H1 (cell line): ENCODE measurements around the gene PTX4. TPM values are rescaled to one million over a fixed set of nuclear protein-coding genes. Genes with fewer than 3 reads are reported as not detected.

Experiments
- CTCF ChIA-PET: fragments of 300-600 bp; sonication (Branson Sonifier 250); formaldehyde crosslinking; loops from one replicate; lab custom pipeline; 2021; ENCODE audit not compliant: partially characterized antibody; lab: Charles Lee
- POLR2A ChIA-PET: fragments of 300-600 bp; sonication (Branson Sonifier 250); formaldehyde crosslinking; loops from one replicate; lab custom pipeline; 2021; ENCODE audit warnings: inconsistent platforms; ENCODE audit not compliant: partially characterized antibody; lab: Charles Lee
- DNase-seq, 2 experiments: peaks; one replicate each; pipeline versions ENCODE4 v3.0.0 to v3.0.0-alpha.2; 2010 to 2022; ENCODE audit warnings: low spot score in 2 of 2, low read depth in 1 of 2, mixed read lengths in 1 of 2
- FAIRE-seq: peaks from 2 replicates; lab custom pipeline; 2011; peaks lifted over from hg19 to GRCh38; lab: Jason Lieb, UNC
- H2AFZ ChIP-seq: 2 replicates; pipeline ENCODE4 v1.8.1; 2012; ENCODE audit warnings: low read length, inconsistent platforms
- H2AK5ac ChIP-seq: 2 replicates; pipeline ENCODE4 v1.6.1; 2013; ENCODE audit warnings: low read depth, low read length
- H2BK120ac ChIP-seq: replicated peaks from 2 replicates; pipeline ENCODE3; 2013; ENCODE audit warnings: low read depth, low read length, inconsistent platforms
- H2BK12ac ChIP-seq: 2 replicates; pipeline ENCODE4 v1.6.1; 2013; ENCODE audit warnings: low read depth, low read length
- H2BK15ac ChIP-seq: 2 replicates; pipeline ENCODE4 v1.6.1; 2013; ENCODE audit warnings: low read length
- H2BK20ac ChIP-seq: 2 replicates; pipeline ENCODE4 v1.6.1; 2013; ENCODE audit warnings: low read length
- H2BK5ac ChIP-seq: 2 replicates; pipeline ENCODE4 v1.6.1; 2013; ENCODE audit warnings: low read depth, low read length
- H3K14ac ChIP-seq: 2 replicates; pipeline ENCODE4 v1.6.1; 2013; ENCODE audit warnings: inconsistent platforms; ENCODE audit not compliant: insufficient read length
- H3K18ac ChIP-seq: 2 replicates; pipeline ENCODE4 v1.6.1; 2013; ENCODE audit warnings: low read length; ENCODE audit errors: extremely low read depth
- H3K23ac ChIP-seq: 2 replicates; pipeline ENCODE4 v1.6.1; 2013; ENCODE audit warnings: inconsistent platforms; ENCODE audit not compliant: insufficient read length
- H3K23me2 ChIP-seq: 2 replicates; pipeline ENCODE4 v1.6.1; 2013; ENCODE audit warnings: low read depth, low read length
- H3K27ac ChIP-seq: 2 replicates; pipeline ENCODE4 v1.6.1; 2011; ENCODE audit warnings: low read depth, low read length, inconsistent platforms
- H3K27me3 ChIP-seq, 4 experiments: replicated peaks in 1 of 4; 1 replicate in 1 of 4; 2 replicates in 3 of 4; pipeline versions ENCODE4 v1.6.1 to v1.8.1; 2011 to 2013; ENCODE audit warnings: low read length in 3 of 4, mild to moderate bottlenecking in 3 of 4, inconsistent platforms in 2 of 4, mixed read lengths in 2 of 4, moderate library complexity in 1 of 4; ENCODE audit not compliant: control insufficient read depth in 3 of 4, insufficient read depth in 3 of 4; ENCODE audit errors: extremely low read depth in 1 of 4
- H3K36me3 ChIP-seq, 4 experiments: 2 replicates each; pipeline versions ENCODE4 v1.6.1 to v1.8.1; 2011 to 2013; ENCODE audit warnings: mild to moderate bottlenecking in 4 of 4, low read length in 3 of 4, moderate library complexity in 2 of 4, control low read depth in 1 of 4, inconsistent platforms in 1 of 4; ENCODE audit not compliant: insufficient read depth in 4 of 4, control insufficient read depth in 2 of 4
- H3K4ac ChIP-seq: replicated peaks from 2 replicates; pipeline ENCODE3; 2013; ENCODE audit warnings: low read length, low read depth, mixed read lengths, inconsistent platforms; ENCODE audit not compliant: insufficient read length
- H3K4me1 ChIP-seq, 4 experiments: replicated peaks in 1 of 4; 1 replicate in 1 of 4; 2 replicates in 3 of 4; pipeline versions ENCODE4 v1.6.1 to v1.8.1; 2011 to 2013; ENCODE audit warnings: low read length in 3 of 4, inconsistent platforms in 2 of 4, mixed read lengths in 1 of 4; ENCODE audit not compliant: insufficient read depth in 4 of 4, control insufficient read depth in 3 of 4
- H3K4me2 ChIP-seq, 2 experiments: 2 replicates each; pipeline versions ENCODE4 v1.6.1 to v1.8.1; 2011 to 2013; ENCODE audit warnings: low read depth in 2 of 2, low read length in 2 of 2, control low read depth in 1 of 2, inconsistent platforms in 1 of 2, mild to moderate bottlenecking in 1 of 2; ENCODE audit not compliant: insufficient read depth in 1 of 2
- H3K4me3 ChIP-seq, 4 experiments: fragments of 200-600, 300-600 bp in 1 of 4; sonication (generic), shearing (Covaris generic), sonication (Bioruptor Twin) in 1 of 4; 2 replicates each; pipeline versions ENCODE4 v1.5.1 to v1.8.1; 2011 to 2016; ENCODE audit warnings: low read length in 4 of 4, low read depth in 3 of 4, control low read depth in 2 of 4, inconsistent platforms in 2 of 4, mild to moderate bottlenecking in 2 of 4, mixed read lengths in 1 of 4, moderate library complexity in 1 of 4; ENCODE audit not compliant: insufficient read depth in 2 of 4; ENCODE audit errors: extremely low read depth in 1 of 4
- H3K56ac ChIP-seq: replicated peaks from 2 replicates; pipeline ENCODE3; 2013; ENCODE audit warnings: low read depth, mild to moderate bottlenecking, mixed read lengths, low read length, inconsistent platforms; ENCODE audit not compliant: insufficient read length
- H3K79me1 ChIP-seq: 2 replicates; pipeline ENCODE4 v1.6.1; 2013; ENCODE audit warnings: low read depth, low read length, control low read depth
- H3K79me2 ChIP-seq, 2 experiments: 2 replicates each; pipeline versions ENCODE4 v1.6.1 to v1.8.1; 2012 to 2013; ENCODE audit warnings: low read length in 2 of 2, mild to moderate bottlenecking in 2 of 2, inconsistent platforms in 1 of 2; ENCODE audit not compliant: insufficient read depth in 2 of 2, control insufficient read depth in 1 of 2
- H3K9ac ChIP-seq, 4 experiments: replicated peaks in 1 of 4; 1 replicate in 1 of 4; 2 replicates in 3 of 4; pipeline versions ENCODE4 v1.6.1 to v1.8.1; 2011 to 2013; ENCODE audit warnings: low read depth in 3 of 4, low read length in 3 of 4, control low read depth in 2 of 4, mild to moderate bottlenecking in 2 of 4, moderate library complexity in 2 of 4, inconsistent platforms in 1 of 4; ENCODE audit errors: extremely low read depth in 1 of 4
- H3K9me3 ChIP-seq, 2 experiments: 2 replicates each; pipeline versions ENCODE4 v1.6.1 to v1.8.1; 2012 to 2013; ENCODE audit warnings: mild to moderate bottlenecking in 2 of 2, moderate library complexity in 2 of 2, control low read depth in 1 of 2, inconsistent platforms in 1 of 2, low read depth in 1 of 2, low read length in 1 of 2, mixed read lengths in 1 of 2; ENCODE audit not compliant: insufficient read depth in 2 of 2
- H4K20me1 ChIP-seq, 2 experiments: replicated peaks in 1 of 2; 2 replicates each; pipeline versions ENCODE3 to v1.8.1; 2011 to 2013; ENCODE audit warnings: inconsistent platforms in 2 of 2, low read length in 2 of 2, mild to moderate bottlenecking in 1 of 2; ENCODE audit not compliant: insufficient read depth in 2 of 2, control insufficient read depth in 1 of 2
- H4K5ac ChIP-seq: 2 replicates; pipeline ENCODE4 v1.6.1; 2013; ENCODE audit warnings: low read length, low read depth, mixed read lengths, inconsistent platforms; ENCODE audit not compliant: insufficient read length
- H4K8ac ChIP-seq: 2 replicates; pipeline ENCODE4 v1.8.0; 2013; ENCODE audit warnings: mild to moderate bottlenecking, moderate library complexity, low read length, inconsistent platforms; ENCODE audit not compliant: insufficient read depth; ENCODE audit errors: extremely low read depth
- H4K91ac ChIP-seq: replicated peaks from 2 replicates; pipeline ENCODE3; 2013; ENCODE audit warnings: low read length, mixed read lengths, inconsistent platforms; ENCODE audit not compliant: insufficient read length
- BCL11A ChIP-seq, 2 experiments: IDR thresholded peaks; one replicate each; pipeline ENCODE4 v1.6.1; 2011; ENCODE audit warnings: low read depth in 2 of 2, low read length in 2 of 2, mild to moderate bottlenecking in 2 of 2
- CHD1 ChIP-seq: IDR thresholded peaks from 2 replicates; pipeline ENCODE4 v1.6.1; 2012; ENCODE audit warnings: low read depth, low read length, improper control_type of control experiment
- E2F6 ChIP-seq: IDR thresholded peaks from 2 replicates; pipeline ENCODE4 v1.6.1; 2012; ENCODE audit warnings: inconsistent platforms
- EP300 ChIP-seq, 2 experiments: IDR thresholded peaks; 1 replicate in 1 of 2; 2 replicates in 1 of 2; pipeline ENCODE4 v1.6.1; 2011 to 2012; ENCODE audit warnings: low read depth in 2 of 2, low read length in 2 of 2, mild to moderate bottlenecking in 2 of 2, borderline replicate concordance in 1 of 2, inconsistent platforms in 1 of 2, moderate library complexity in 1 of 2
- KDM1A ChIP-seq: fragments of 200-600, 300-600 bp; sonication (generic); IDR thresholded peaks from 2 replicates; pipeline ENCODE4 v1.7.1; 2016; ENCODE audit warnings: mild to moderate bottlenecking, low read length, borderline replicate concordance
- RAD21 ChIP-seq, 2 experiments: IDR thresholded peaks in 1 of 2; conservative IDR thresholded peaks in 1 of 2; 2 replicates each; pipeline ENCODE4 v1.6.1; 2011; ENCODE audit warnings: low read depth in 2 of 2, low read length in 2 of 2, improper control_type of control experiment in 1 of 2, inconsistent platforms in 1 of 2, mild to moderate bottlenecking in 1 of 2, moderate library complexity in 1 of 2
- RFX5 ChIP-seq: IDR thresholded peaks from 2 replicates; pipeline ENCODE4 v1.6.1; 2011; ENCODE audit warnings: low read depth, low read length, improper control_type of control experiment, borderline replicate concordance
- SP2 ChIP-seq: IDR thresholded peaks from 2 replicates; pipeline ENCODE4 v1.6.1; 2012; ENCODE audit warnings: mild to moderate bottlenecking, low read length, inconsistent platforms
- TCF12 ChIP-seq: IDR thresholded peaks from 2 replicates; pipeline ENCODE4 v1.6.1; 2011; ENCODE audit warnings: low read depth, mild to moderate bottlenecking, low read length
- TEAD4 ChIP-seq: IDR thresholded peaks from 2 replicates; pipeline ENCODE4 v1.6.1; 2012; ENCODE audit warnings: low read depth, low read length, inconsistent platforms, mixed read lengths
- WGBS, 2 experiments: shearing (Covaris generic) in 1 of 2; methylation state at CpG; one replicate each; pipeline versions ENCODE4 v1.1.6 to v1.1.7; 2013 to 2015; ENCODE audit warnings: low lambda C conversion rate in 2 of 2, mixed read lengths in 2 of 2, inconsistent platforms in 1 of 2, low coverage in 1 of 2, missing lambda C conversion rate in 1 of 2; ENCODE audit not compliant: insufficient replicate concordance in 2 of 2, insufficient coverage in 1 of 2, insufficient read length in 1 of 2; ENCODE audit errors: extremely low coverage in 1 of 2, missing lambda C conversion rate in 1 of 2; 5-methylcytosine and 5-hydroxymethylcytosine counted together
- polyA plus RNA-seq, 7 experiments: library from polyadenylated mRNA; depleted of rRNA in 3 of 7; stranded (reverse) in 5 of 7; unstranded in 2 of 7; fragments of >200 nt in 5 of 7; fragments of 200-250 nt in 2 of 7; gene quantifications; 1 replicate in 5 of 7; 2 replicates in 1 of 7; 4 replicates in 1 of 7; pipeline versions ENCODE4 v1.2.1 to v1.2.3, GENCODE V29; 2011 to 2013; ENCODE audit warnings: missing spikeins in 2 of 7, mixed read lengths in 2 of 7
- total RNA-seq: library from RNA; stranded (reverse); fragmentation: NEBNext Ultra II Directional; extraction: Animal tissue kit (Norgen Biotek cat#: 25700); gene quantifications from 2 replicates; pipeline ENCODE4 v1.2.1, GENCODE V29; 2021

Gene PTX4
- total and polyA plus RNA-seq, 2 of the 8 experiments (the other 6 are each of a cell fraction or from before 2014, with no cell fraction given): not detected

- H3K79me2 ChIP-seq: peaks cover 4 to 76% of the 10 kb centered on the region in 2 experiments
- H4K20me1 ChIP-seq: peaks cover 10 to 13% of the 10 kb centered on the region in 2 experiments
- H2BK5ac ChIP-seq: no peak overlapping the region
- peak overlapping the region; percentile 66; the same call in 1 of the 2 replicates for H4K8ac ChIP-seq
- peaks cover 37% of the 10 kb centered on the region for H3K79me1 ChIP-seq
- H3K4ac ChIP-seq: no peak overlapping the region
- no peak overlapping the region for H2BK15ac ChIP-seq
- no peak overlapping the region for H3K4me2 ChIP-seq
- no peak overlapping the region for H3K56ac ChIP-seq
- FAIRE-seq (no peak), DNase-seq (peak in 1 of 2 experiments; percentile 40)
- WGBS, 2 experiments: 91% methylated on average over 14 of the region's 14 CpGs; no CpG with 5 or more reads in 1 of the 2 experiments
- H3K18ac ChIP-seq: no peak overlapping the region
- peaks cover 0 to 3% (median 0%) of the 10 kb centered on the region in 4 experiments; a peak in 1 of 7 replicates for H3K27me3 ChIP-seq
- no peak overlapping the region for H4K5ac ChIP-seq
- no peak overlapping the region for H2BK20ac ChIP-seq
- no peaks in the 10 kb centered on the region for H3K36me3 ChIP-seq
- H3K14ac ChIP-seq: no peak overlapping the region
- no peak overlapping the region for H3K4me3 ChIP-seq
- no peaks in the 10 kb centered on the region for H3K9me3 ChIP-seq
- peaks cover 0 to 7% (median under 1%) of the 10 kb centered on the region in 4 experiments; a peak in 3 of 7 replicates for H3K4me1 ChIP-seq
- POLR2A ChIA-PET: interaction anchor here (0.6 to 1.6 kb wide), 6 partner anchors 8 to 143 kb away, joined by 3 to 6 read pairs (median 3); no protein-coding TSS in a partner anchor
- no peak overlapping the region for H4K91ac ChIP-seq
- CTCF ChIA-PET: interaction anchor here (0.6 to 1.7 kb wide), 6 partner anchors 11 to 281 kb away, joined by 3 to 6 read pairs (median 3); no protein-coding TSS in a partner anchor
- H3K9ac ChIP-seq: no peak overlapping the region
- H2BK120ac ChIP-seq: no peak overlapping the region
- H2AFZ ChIP-seq: no peak overlapping the region
- no peak overlapping the region; the same call in 1 of the 2 replicates for H3K27ac ChIP-seq
- peaks cover 8% of the 10 kb centered on the region for H3K23me2 ChIP-seq
- H2BK12ac ChIP-seq: 0 out of 2 replicates have a peak overlapping the region, but pooled peaks have one; percentile 27
- 0 out of 2 replicates have a peak overlapping the region, but pooled peaks have one; percentile 65 for H2AK5ac ChIP-seq
- H3K23ac ChIP-seq: no peak overlapping the region
- TF ChIP-seq EP300 (IDR thresholded peaks at IDR 0.05; ENCODE audit: borderline replicate concordance in 1 of 2, low read depth in 2 of 2, low read length in 2 of 2) (no peak), E2F6 (no peak), SP2 (no peak), KDM1A (no peak), TEAD4 (no peak), RFX5 (no peak), BCL11A (IDR thresholded peaks at IDR 0.05; ENCODE audit: low read depth in 2 of 2, low read length in 2 of 2) (no peak), TCF12 (no peak), CHD1 (no peak), RAD21 (IDR thresholded peaks at IDR 0.05 in 1 of 2, conservative IDR thresholded peaks at IDR 0.05 in 1 of 2; ENCODE audit: low read depth in 2 of 2, low read length in 2 of 2) (no peak)
These were observed 18.1 kb downstream of the PTX4 start for GRCh38 chr16:1470481-1471251.
